Panc1 (cell line): ENCODE measurements around the gene C1orf159. TPM values are rescaled to one million over a fixed set of nuclear protein-coding genes. Genes with fewer than 3 reads are reported as not detected.

Experiments used
- ATAC-seq: fragments of 200-7000 bp; cut with Tn5 transposase; 2 replicates; pipeline ENCODE4 v1.9.1; 2020; ENCODE audit warnings: mild to moderate bottlenecking, moderate library complexity
- BruUV-seq: library from RNA; stranded (reverse); fragments of 400-500 nt; replicated peaks from 2 replicates; lab custom pipeline; 2021; lab: Mats Ljungman, UMichigan
- CTCF ChIA-PET: fragments of 300-600 bp; sonication (Branson Sonifier 250); formaldehyde crosslinking; loops from one replicate; lab custom pipeline; 2022; ENCODE audit warnings: antibody characterized with exemption; lab: Charles Lee
- POLR2A ChIA-PET: fragments of 300-600 bp; sonication (Branson Sonifier 250); formaldehyde crosslinking; loops from one replicate; lab custom pipeline; 2022; ENCODE audit warnings: antibody characterized with exemption; lab: Charles Lee
- DNase-seq: peaks from one replicate; pipeline ENCODE4 v3.0.0-alpha.2; 2010; ENCODE audit warnings: low read depth, low spot score
- H3K27ac ChIP-seq: 2 replicates; pipeline ENCODE4 v1.5.1; 2011; ENCODE audit warnings: mild to moderate bottlenecking, low read length, inconsistent platforms
- H3K27me3 ChIP-seq: fragments of 200-500 bp; sonication (Bioruptor generic); 2 replicates; pipeline ENCODE4 v1.6.0; 2014; ENCODE audit warnings: low read length, inconsistent platforms; ENCODE audit not compliant: control insufficient read depth, insufficient read depth
- H3K36me3 ChIP-seq: fragments of 200-500 bp; sonication (Bioruptor generic); 2 replicates; pipeline ENCODE4 v1.5.1; 2014; ENCODE audit warnings: inconsistent platforms, mild to moderate bottlenecking, low read length, moderate library complexity; ENCODE audit not compliant: control insufficient read depth, insufficient read depth
- H3K4me1 ChIP-seq: 2 replicates; pipeline ENCODE4 v1.5.1; 2011; ENCODE audit warnings: inconsistent platforms, mild to moderate bottlenecking, low read length, moderate library complexity; ENCODE audit not compliant: control insufficient read depth, insufficient read depth
- H3K4me3 ChIP-seq, 2 experiments: 2 replicates each; pipeline ENCODE4 v1.5.1; 2011 to 2012; ENCODE audit warnings: low read depth in 2 of 2, low read length in 2 of 2, mild to moderate bottlenecking in 2 of 2, inconsistent platforms in 1 of 2, moderate library complexity in 1 of 2
- H3K9me3 ChIP-seq: fragments of 200-500 bp; sonication (Bioruptor generic); 2 replicates; pipeline ENCODE4 v1.5.1; 2014; ENCODE audit warnings: low read depth, mild to moderate bottlenecking, inconsistent platforms, low read length, moderate library complexity; ENCODE audit not compliant: control insufficient read depth, insufficient read depth
- POLR2AphosphoS5 ChIP-seq: IDR thresholded peaks from 2 replicates; pipeline ENCODE4 v1.6.1; 2012; ENCODE audit warnings: mild to moderate bottlenecking, low read depth, low read length, moderate library complexity
- SIN3A ChIP-seq: IDR thresholded peaks from 2 replicates; pipeline ENCODE4 v1.6.1; 2012; ENCODE audit warnings: low read depth, mild to moderate bottlenecking, low read length, moderate library complexity, borderline replicate concordance; ENCODE audit not compliant: insufficient read depth
- TCF7L2 ChIP-seq: IDR thresholded peaks from 2 replicates; pipeline ENCODE4 v1.6.1; 2011; ENCODE audit warnings: mild to moderate bottlenecking, low read depth, low read length, inconsistent platforms
- in situ Hi-C: cut with HindIII; loops from 2 replicates; pipeline ENCODE4 v1.10.0; 2016; ENCODE audit warnings: low sequenced_read_pairs, low pct_unique_long_range_greater_than_20kb
- intact Hi-C: fragments of 100-400 bp; cut with micrococcal nuclease; formaldehyde crosslinking; loops from one replicate; pipeline ENCODE4 v1.10.0; 2022; ENCODE audit not compliant: unreplicated experiment
- total RNA-seq: library from RNA; stranded (reverse); gene quantifications from one replicate; pipeline ENCODE4 v1.2.1, GENCODE V29; 2021; ENCODE audit not compliant: unreplicated experiment
- TF ChIP-seq, protein P1 (sequence below): fragments of 450-650 bp; IDR thresholded peaks from 2 replicates; pipeline ENCODE4 v1.5.1; 2017; ENCODE audit warnings: mild to moderate bottlenecking
- TF ChIP-seq, protein P2 (sequence below), 2 experiments: IDR thresholded peaks; 2 replicates each; pipeline ENCODE4 v1.6.1; 2011 to 2012; ENCODE audit warnings: low read depth in 2 of 2, control low read depth in 1 of 2, low read length in 1 of 2, mild to moderate bottlenecking in 1 of 2, moderate library complexity in 1 of 2; ENCODE audit not compliant: insufficient read depth in 1 of 2

The C1orf159 gene
- total RNA-seq, 1 experiment from 2014 or later = 28.8 TPM

DNA sequence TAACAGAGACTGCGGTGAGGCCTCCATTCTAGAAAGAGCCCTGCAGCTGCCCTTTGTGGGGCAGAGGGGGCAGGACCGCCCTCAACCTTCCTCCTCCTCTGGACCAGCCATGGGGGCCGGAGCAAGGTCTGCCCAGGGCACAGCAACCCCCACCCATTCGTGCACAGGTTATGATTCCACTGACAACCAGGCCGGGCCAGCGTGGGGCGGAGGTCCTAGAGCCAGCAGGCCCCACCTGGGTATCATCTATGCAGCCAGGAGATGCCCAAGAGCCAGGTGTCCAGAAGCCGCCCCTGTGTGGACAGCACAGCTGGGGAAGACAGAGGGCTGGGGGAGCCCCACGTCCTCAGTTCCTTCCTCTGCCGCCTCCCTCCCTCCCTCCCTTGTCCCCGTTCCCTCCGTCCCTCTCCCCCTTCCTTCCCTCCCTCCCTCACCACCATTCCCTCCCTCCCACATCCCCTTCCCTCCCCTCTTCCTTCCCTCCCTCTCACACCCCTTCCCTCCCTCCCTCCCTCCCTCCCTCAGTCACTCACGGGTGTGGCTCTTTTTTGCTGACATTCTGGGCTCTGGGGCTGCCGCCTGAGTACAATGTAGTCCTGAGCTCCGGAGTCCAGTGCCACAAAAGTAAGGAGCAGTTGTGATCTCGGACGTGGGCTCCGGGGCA lies 54.1 kb downstream of the C1orf159 start:
- H3K36me3 ChIP-seq = no peaks in the 10 kb centered on the region
- in situ Hi-C loops = no loop called here
- H3K4me1 ChIP-seq = peaks cover 20% of the 10 kb centered on the region
- peak overlapping the region in 1 of 2 experiments; percentile 4; a peak in 1 of 4 replicates for H3K4me3 ChIP-seq
- H3K9me3 ChIP-seq = no peaks in the 10 kb centered on the region
- no TSS peak for BruUV-seq
- TF ChIP-seq POLR2AphosphoS5 (no peak), TCF7L2 (no peak), SIN3A (no peak)
- TF ChIP-seq, protein P1, sequence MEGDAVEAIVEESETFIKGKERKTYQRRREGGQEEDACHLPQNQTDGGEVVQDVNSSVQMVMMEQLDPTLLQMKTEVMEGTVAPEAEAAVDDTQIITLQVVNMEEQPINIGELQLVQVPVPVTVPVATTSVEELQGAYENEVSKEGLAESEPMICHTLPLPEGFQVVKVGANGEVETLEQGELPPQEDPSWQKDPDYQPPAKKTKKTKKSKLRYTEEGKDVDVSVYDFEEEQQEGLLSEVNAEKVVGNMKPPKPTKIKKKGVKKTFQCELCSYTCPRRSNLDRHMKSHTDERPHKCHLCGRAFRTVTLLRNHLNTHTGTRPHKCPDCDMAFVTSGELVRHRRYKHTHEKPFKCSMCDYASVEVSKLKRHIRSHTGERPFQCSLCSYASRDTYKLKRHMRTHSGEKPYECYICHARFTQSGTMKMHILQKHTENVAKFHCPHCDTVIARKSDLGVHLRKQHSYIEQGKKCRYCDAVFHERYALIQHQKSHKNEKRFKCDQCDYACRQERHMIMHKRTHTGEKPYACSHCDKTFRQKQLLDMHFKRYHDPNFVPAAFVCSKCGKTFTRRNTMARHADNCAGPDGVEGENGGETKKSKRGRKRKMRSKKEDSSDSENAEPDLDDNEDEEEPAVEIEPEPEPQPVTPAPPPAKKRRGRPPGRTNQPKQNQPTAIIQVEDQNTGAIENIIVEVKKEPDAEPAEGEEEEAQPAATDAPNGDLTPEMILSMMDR = no peak
- TF ChIP-seq, protein P2, sequence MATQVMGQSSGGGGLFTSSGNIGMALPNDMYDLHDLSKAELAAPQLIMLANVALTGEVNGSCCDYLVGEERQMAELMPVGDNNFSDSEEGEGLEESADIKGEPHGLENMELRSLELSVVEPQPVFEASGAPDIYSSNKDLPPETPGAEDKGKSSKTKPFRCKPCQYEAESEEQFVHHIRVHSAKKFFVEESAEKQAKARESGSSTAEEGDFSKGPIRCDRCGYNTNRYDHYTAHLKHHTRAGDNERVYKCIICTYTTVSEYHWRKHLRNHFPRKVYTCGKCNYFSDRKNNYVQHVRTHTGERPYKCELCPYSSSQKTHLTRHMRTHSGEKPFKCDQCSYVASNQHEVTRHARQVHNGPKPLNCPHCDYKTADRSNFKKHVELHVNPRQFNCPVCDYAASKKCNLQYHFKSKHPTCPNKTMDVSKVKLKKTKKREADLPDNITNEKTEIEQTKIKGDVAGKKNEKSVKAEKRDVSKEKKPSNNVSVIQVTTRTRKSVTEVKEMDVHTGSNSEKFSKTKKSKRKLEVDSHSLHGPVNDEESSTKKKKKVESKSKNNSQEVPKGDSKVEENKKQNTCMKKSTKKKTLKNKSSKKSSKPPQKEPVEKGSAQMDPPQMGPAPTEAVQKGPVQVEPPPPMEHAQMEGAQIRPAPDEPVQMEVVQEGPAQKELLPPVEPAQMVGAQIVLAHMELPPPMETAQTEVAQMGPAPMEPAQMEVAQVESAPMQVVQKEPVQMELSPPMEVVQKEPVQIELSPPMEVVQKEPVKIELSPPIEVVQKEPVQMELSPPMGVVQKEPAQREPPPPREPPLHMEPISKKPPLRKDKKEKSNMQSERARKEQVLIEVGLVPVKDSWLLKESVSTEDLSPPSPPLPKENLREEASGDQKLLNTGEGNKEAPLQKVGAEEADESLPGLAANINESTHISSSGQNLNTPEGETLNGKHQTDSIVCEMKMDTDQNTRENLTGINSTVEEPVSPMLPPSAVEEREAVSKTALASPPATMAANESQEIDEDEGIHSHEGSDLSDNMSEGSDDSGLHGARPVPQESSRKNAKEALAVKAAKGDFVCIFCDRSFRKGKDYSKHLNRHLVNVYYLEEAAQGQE (IDR thresholded peaks at IDR 0.05; ENCODE audit: insufficient read depth in 1 of 2, low read depth in 2 of 2, low read length in 1 of 2) = no peak
- ATAC-seq (no peak), DNase-seq (no peak)
- CTCF ChIA-PET = interaction anchor here (0.6 to 1.6 kb wide), 4 partner anchors 23 to 78 kb away, joined by 3 to 9 read pairs (median 4); partner anchors contain the start of gene ISG15
- no peaks in the 10 kb centered on the region for H3K27me3 ChIP-seq
- POLR2A ChIA-PET = no interaction called here
- no peak overlapping the region for H3K27ac ChIP-seq
- intact Hi-C loops = loop anchor here (10.0 kb wide), 1 partner anchor 47 kb away; the partner anchor contains the start of gene ISG15

DNA sequence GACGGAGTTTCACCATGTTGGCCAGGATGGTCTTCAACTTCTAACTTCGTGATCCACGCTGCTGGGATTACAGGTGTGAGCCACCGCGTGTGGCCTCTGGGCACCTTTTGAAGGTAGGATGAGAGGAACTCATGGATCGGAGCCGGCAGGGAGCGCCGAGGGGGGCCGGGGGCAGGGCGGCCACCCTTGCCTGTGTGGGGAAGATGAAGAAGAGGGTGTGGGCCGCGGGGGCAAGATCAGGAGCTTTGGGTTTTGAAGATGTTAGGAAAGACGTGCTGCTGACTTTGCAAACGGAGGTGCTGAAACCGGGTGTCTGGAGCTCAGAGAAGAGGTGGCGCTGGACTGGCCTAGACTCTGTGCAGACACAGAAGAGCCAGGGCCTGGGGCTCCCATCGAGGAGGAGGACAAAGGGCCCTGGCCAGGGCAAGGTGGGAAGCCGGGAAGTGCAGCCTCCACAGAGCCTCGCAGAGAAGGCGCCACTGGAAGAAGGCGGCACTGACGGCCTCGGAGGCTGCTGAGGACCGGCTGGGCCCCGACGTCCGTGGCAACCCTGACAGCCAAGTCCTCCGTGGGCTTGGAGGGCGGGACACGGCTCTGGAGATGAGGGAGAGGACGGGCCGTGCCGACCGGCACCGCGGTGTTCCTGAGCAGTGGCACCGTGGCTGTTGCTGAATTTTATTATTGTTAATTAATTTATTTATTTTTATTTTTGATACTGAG lies 55.4 kb downstream of the C1orf159 start:
- Histone ChIP-seq H3K36me3 (no peaks in the 10 kb centered on the region), H3K4me1 (peaks cover 20% of the 10 kb centered on the region), H3K9me3 (no peaks in the 10 kb centered on the region), H3K27me3 (no peaks in the 10 kb centered on the region), H3K27ac (no peak overlapping the region), H3K4me3 (peak overlapping the region; percentile 57 to 80)
- ATAC-seq (no peak), DNase-seq (no peak)
- intact Hi-C loops (loop anchor here (10.0 kb wide), 1 partner anchor 46 kb away; the partner anchor contains the start of gene ISG15), in situ Hi-C loops (no loop called here)
- POLR2A ChIA-PET = no interaction called here
- CTCF ChIA-PET = no interaction called here
- no TSS peak for BruUV-seq
- no peak for TF ChIP-seq SIN3A
